Spleen (tissue), 7 donors: Measurements from ENCODE around the gene POP4.

Experiments
- CTCF ChIP-seq, 11 experiments: fragments of 200-600 bp in 7 of 11; fragments of 450-650 bp in 4 of 11; sonication (generic) in 4 of 11; IDR thresholded peaks in 8 of 11; conservative IDR thresholded peaks in 3 of 11; 1 replicate in 7 of 11; 2 replicates in 4 of 11; pipeline versions ENCODE4 v1.4.0 to v1.8.0; 2016 to 2021; ENCODE audit warnings: antibody characterized with exemption in 11 of 11, inconsistent platforms in 4 of 11, mild to moderate bottlenecking in 1 of 11
- POLR2A ChIP-seq, 3 donors: fragments of 450-650 bp; IDR thresholded peaks; one replicate each; pipeline ENCODE4 v1.5.1; 2017; ENCODE audit warnings: antibody characterized with exemption in 3 of 3, mild to moderate bottlenecking in 1 of 3
- POLR2AphosphoS5 ChIP-seq, 3 donors: sonication (generic); formaldehyde crosslinking; IDR thresholded peaks; one replicate each; pipeline ENCODE4 v1.5.1; 2017; ENCODE audit warnings: antibody characterized with exemption in 3 of 3
- donor health status: DM: no; HTN: no; CAD: no; lungs with moderate emphysema.
- donor health status: DM: no; HTN: no; CAD: no.
- donor health status: DM: no; HTN: no; CAD: no.

GRCh38 chr19:29617366-29618266, 11.5 kb downstream of the POP4 start:
- TF ChIP-seq CTCF (IDR thresholded peaks at IDR 0.05 in 8 of 11, conservative IDR thresholded peaks at IDR 0.05 in 3 of 11) (no peak), POLR2A (IDR thresholded peaks at IDR 0.05) (no peak), POLR2AphosphoS5 (IDR thresholded peaks at IDR 0.05) (peak in 2 of 3 donors; percentile 28 to 43)
